SHP77 (cell line): ENCODE measurements around the gene SRRD.
"Not testable (repeated sequence)": the region's sequence is repeated elsewhere in the genome, so short reads cannot be mapped to it uniquely, and the experiment has no call there.

Source experiments
- DNase-seq, 2 experiments: peaks; one replicate each; lab custom pipeline; 2025; lab: John Stamatoyannopoulos, UW

SRRD gene

GRCh38 chr22:26522012-26522411 is 38.3 kb downstream of the SRRD start:
- DNase-seq: no peak

GRCh38 chr22:26522592-26522991 is 38.9 kb downstream of the SRRD start:
- no peak for DNase-seq

GRCh38 chr22:26524870-26525269 is 41.2 kb downstream of the SRRD start:
- DNase-seq: no peak

- DNase-seq: no peak
Observed at GRCh38 chr22:26525946-26526564, 42.4 kb downstream of the SRRD start.

- DNase-seq: no peak
Observed at GRCh38 chr22:26527167-26527566, 43.5 kb downstream of the SRRD start.

- no peak for DNase-seq
Observed at GRCh38 chr22:26527574-26528465, 44.1 kb downstream of the SRRD start.

GRCh38 chr22:26528518-26528917 is 44.8 kb downstream of the SRRD start:
- DNase-seq: not testable (repeated sequence)

- DNase-seq: peak; percentile 46 to 61
Observed at GRCh38 chr22:26529345-26529744, 45.7 kb downstream of the SRRD start.

GRCh38 chr22:26534171-26534855 is 50.6 kb downstream of the SRRD start:
- DNase-seq: no peak

GRCh38 chr22:26534874-26535602 is 51.4 kb downstream of the SRRD start:
- no peak for DNase-seq

GRCh38 chr22:26535603-26535908 is 51.9 kb downstream of the SRRD start:
- DNase-seq: no peak

GRCh38 chr22:26536056-26536761 is 52.5 kb downstream of the SRRD start:
- DNase-seq: no peak

- DNase-seq: no peak
Observed at GRCh38 chr22:26536762-26537134, 53.1 kb downstream of the SRRD start.

- no peak for DNase-seq
Observed at GRCh38 chr22:26540119-26540518, 56.4 kb downstream of the SRRD start.

- no peak for DNase-seq
Observed at GRCh38 chr22:26541167-26541819, 57.6 kb downstream of the SRRD start.

GRCh38 chr22:26542831-26543230 is 59.2 kb downstream of the SRRD start:
- no peak for DNase-seq
